ENCODE measurements around the gene OPCML.

OPCML gene

DNA sequence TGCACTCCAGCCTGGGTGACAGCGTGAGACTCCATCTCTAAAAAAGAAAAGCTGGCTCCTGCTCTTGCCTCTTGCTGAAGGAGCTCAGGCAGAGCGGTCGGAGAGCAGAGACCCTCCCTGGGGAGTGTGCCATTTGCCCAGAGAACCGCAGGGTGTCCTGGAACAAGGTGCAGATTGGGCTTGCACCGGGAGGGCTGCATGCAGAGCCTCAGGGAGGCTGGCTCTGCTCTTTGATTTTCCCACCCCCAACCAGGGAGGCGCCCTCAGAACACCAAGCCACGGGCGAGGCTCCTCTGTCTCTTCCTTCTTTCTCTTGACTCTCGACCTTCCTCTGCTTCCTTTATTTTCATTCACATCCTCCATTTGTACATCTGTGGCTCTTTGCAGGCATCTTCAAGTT, 889.1 kb downstream of the OPCML start:
- no peaks in the 10 kb centered on the region for H3K79me2 ChIP-seq (ENCODE audit: control insufficient read depth, low read length)
- H3K9me3 ChIP-seq (ENCODE audit: control insufficient read depth, insufficient read depth, low read length) = no peaks in the 10 kb centered on the region
- no peaks in the 10 kb centered on the region for H3F3A ChIP-seq (ENCODE audit: control insufficient read depth, insufficient read depth)
- H3K36me3 ChIP-seq (ENCODE audit: control insufficient read depth, low read length) = no peaks in the 10 kb centered on the region
- H3K4me3 ChIP-seq (ENCODE audit: low read length) = no peak overlapping the region
- H3K27me3 ChIP-seq (ENCODE audit: control insufficient read depth, low read length) = no peaks in the 10 kb centered on the region
- H3K4me2 ChIP-seq (ENCODE audit: low read length) = no peak overlapping the region
- H3K4me1 ChIP-seq (ENCODE audit: control insufficient read depth, low read length) = no peaks in the 10 kb centered on the region
- H3K9me2 ChIP-seq (replicated peaks; ENCODE audit: control insufficient read depth, low read length) = no peaks in the 10 kb centered on the region
- no peak for TF ChIP-seq EZH2phosphoT487 (IDR thresholded peaks at IDR 0.05; ENCODE audit: borderline replicate concordance, low read length)
- TF ChIP-seq, protein P1, sequence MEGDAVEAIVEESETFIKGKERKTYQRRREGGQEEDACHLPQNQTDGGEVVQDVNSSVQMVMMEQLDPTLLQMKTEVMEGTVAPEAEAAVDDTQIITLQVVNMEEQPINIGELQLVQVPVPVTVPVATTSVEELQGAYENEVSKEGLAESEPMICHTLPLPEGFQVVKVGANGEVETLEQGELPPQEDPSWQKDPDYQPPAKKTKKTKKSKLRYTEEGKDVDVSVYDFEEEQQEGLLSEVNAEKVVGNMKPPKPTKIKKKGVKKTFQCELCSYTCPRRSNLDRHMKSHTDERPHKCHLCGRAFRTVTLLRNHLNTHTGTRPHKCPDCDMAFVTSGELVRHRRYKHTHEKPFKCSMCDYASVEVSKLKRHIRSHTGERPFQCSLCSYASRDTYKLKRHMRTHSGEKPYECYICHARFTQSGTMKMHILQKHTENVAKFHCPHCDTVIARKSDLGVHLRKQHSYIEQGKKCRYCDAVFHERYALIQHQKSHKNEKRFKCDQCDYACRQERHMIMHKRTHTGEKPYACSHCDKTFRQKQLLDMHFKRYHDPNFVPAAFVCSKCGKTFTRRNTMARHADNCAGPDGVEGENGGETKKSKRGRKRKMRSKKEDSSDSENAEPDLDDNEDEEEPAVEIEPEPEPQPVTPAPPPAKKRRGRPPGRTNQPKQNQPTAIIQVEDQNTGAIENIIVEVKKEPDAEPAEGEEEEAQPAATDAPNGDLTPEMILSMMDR (IDR thresholded peaks at IDR 0.05; ENCODE audit: low read depth, low read length, poor library complexity, severe bottlenecking) = no peak
- H4K20me1 ChIP-seq (ENCODE audit: control insufficient read depth, insufficient read depth, low read depth, low read length) = no peaks in the 10 kb centered on the region
- H3K27ac ChIP-seq (ENCODE audit: low read depth, low read length) = no peak overlapping the region

DNA sequence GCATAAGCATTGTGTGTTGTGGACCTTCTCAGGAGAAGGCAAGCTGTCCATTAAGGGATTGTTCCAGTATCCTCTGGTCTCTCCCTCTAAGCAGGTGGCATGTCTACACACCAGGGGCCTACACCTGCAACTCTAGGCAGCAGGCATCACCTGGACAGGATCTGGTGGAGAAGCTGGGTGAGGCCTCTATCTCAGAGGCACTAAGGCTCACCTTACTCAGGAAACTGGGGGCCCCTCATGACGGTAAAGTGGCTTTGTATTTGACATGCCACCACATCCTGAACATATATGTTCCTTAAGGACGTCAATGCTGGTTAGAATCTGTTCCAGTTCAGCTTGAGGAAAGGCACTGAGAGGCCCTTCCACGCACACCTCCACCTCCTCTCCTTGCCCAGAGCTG, 891.3 kb downstream of the OPCML start:
- H3K9me2 ChIP-seq (replicated peaks; ENCODE audit: control insufficient read depth, low read length) = no peaks in the 10 kb centered on the region
- H4K20me1 ChIP-seq (ENCODE audit: control insufficient read depth, insufficient read depth, low read depth, low read length) = no peaks in the 10 kb centered on the region
- H3K9me3 ChIP-seq (ENCODE audit: control insufficient read depth, insufficient read depth, low read length) = no peaks in the 10 kb centered on the region
- H3K27me3 ChIP-seq (ENCODE audit: control insufficient read depth, low read length) = no peaks in the 10 kb centered on the region
- no peaks in the 10 kb centered on the region for H3K36me3 ChIP-seq (ENCODE audit: control insufficient read depth, low read length)
- no peaks in the 10 kb centered on the region for H3F3A ChIP-seq (ENCODE audit: control insufficient read depth, insufficient read depth)
- no peaks in the 10 kb centered on the region for H3K79me2 ChIP-seq (ENCODE audit: control insufficient read depth, low read length)
- no peak overlapping the region for H3K4me3 ChIP-seq (ENCODE audit: low read length)
- TF ChIP-seq, protein P1 (IDR thresholded peaks at IDR 0.05; ENCODE audit: low read depth, low read length, poor library complexity, severe bottlenecking) = no peak
- no peak for TF ChIP-seq EZH2phosphoT487 (IDR thresholded peaks at IDR 0.05; ENCODE audit: borderline replicate concordance, low read length)
- H3K4me2 ChIP-seq (ENCODE audit: low read length) = no peak overlapping the region
- H3K27ac ChIP-seq (ENCODE audit: low read depth, low read length) = no peak overlapping the region
- no peaks in the 10 kb centered on the region for H3K4me1 ChIP-seq (ENCODE audit: control insufficient read depth, low read length)

DNA sequence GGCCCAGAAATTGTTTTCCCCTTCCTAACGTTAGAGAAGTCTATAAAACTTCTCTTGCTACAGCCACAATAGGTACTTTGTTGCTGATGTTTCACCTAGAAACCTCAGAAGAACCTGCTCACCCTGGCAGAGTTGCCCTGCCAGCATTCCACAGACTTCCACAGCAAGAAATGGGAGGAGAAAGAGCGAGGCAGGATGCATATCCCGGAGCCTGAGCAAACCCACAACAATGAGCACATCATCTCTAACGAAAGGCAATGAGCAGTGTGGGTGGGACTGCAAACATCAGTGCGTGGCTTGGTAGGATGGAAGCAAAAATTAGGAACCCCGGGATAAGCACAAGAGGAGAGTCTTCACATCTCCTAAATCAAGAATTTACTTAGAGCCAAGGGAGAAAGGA, 892.3 kb downstream of the OPCML start:
- Histone ChIP-seq H3K27ac (ENCODE audit: low read depth, low read length) (no peak overlapping the region), H3K4me1 (ENCODE audit: control insufficient read depth, low read length) (no peaks in the 10 kb centered on the region), H3K27me3 (ENCODE audit: control insufficient read depth, low read length) (no peaks in the 10 kb centered on the region), H4K20me1 (ENCODE audit: control insufficient read depth, insufficient read depth, low read depth, low read length) (no peaks in the 10 kb centered on the region), H3K36me3 (ENCODE audit: control insufficient read depth, low read length) (no peaks in the 10 kb centered on the region), H3F3A (ENCODE audit: control insufficient read depth, insufficient read depth) (no peaks in the 10 kb centered on the region), H3K9me2 (replicated peaks; ENCODE audit: control insufficient read depth, low read length) (no peaks in the 10 kb centered on the region), H3K9me3 (ENCODE audit: control insufficient read depth, insufficient read depth, low read length) (no peaks in the 10 kb centered on the region), H3K4me3 (ENCODE audit: low read length) (no peak overlapping the region), H3K79me2 (ENCODE audit: control insufficient read depth, low read length) (no peaks in the 10 kb centered on the region), H3K4me2 (ENCODE audit: low read length) (no peak overlapping the region)
- TF ChIP-seq, protein P1 (IDR thresholded peaks at IDR 0.05; ENCODE audit: low read depth, low read length, poor library complexity, severe bottlenecking) = no peak
- no peak for TF ChIP-seq EZH2phosphoT487 (IDR thresholded peaks at IDR 0.05; ENCODE audit: borderline replicate concordance, low read length)

DNA sequence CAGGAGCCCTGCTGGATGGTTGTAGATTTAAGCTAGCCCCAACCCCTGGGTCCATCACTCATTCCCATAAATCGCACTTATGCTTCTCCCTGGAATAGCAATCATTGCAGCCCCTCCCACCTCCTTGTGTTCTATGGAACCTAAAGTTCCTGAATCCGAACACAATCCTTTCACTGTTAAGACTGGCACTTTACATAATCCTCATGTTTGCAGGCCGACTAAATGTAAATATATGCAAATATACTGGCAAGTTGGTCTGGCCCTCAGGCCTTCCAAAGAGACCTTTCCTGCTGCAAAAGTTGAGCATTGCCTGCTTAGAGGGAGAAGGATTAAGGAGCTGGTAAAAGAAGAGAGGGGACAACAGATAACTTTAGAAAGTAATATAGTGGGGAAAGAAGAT, 892.9 kb downstream of the OPCML start:
- H3K27ac ChIP-seq (ENCODE audit: low read depth, low read length) = no peak overlapping the region
- H3F3A ChIP-seq (ENCODE audit: control insufficient read depth, insufficient read depth) = no peaks in the 10 kb centered on the region
- no peak overlapping the region for H3K4me3 ChIP-seq (ENCODE audit: low read length)
- no peaks in the 10 kb centered on the region for H3K79me2 ChIP-seq (ENCODE audit: control insufficient read depth, low read length)
- H3K36me3 ChIP-seq (ENCODE audit: control insufficient read depth, low read length) = no peaks in the 10 kb centered on the region
- H4K20me1 ChIP-seq (ENCODE audit: control insufficient read depth, insufficient read depth, low read depth, low read length) = no peaks in the 10 kb centered on the region
- no peaks in the 10 kb centered on the region for H3K9me2 ChIP-seq (replicated peaks; ENCODE audit: control insufficient read depth, low read length)
- no peaks in the 10 kb centered on the region for H3K9me3 ChIP-seq (ENCODE audit: control insufficient read depth, insufficient read depth, low read length)
- H3K27me3 ChIP-seq (ENCODE audit: control insufficient read depth, low read length) = no peaks in the 10 kb centered on the region
- no peaks in the 10 kb centered on the region for H3K4me1 ChIP-seq (ENCODE audit: control insufficient read depth, low read length)
- no peak overlapping the region for H3K4me2 ChIP-seq (ENCODE audit: low read length)
- TF ChIP-seq, protein P1 (IDR thresholded peaks at IDR 0.05; ENCODE audit: low read depth, low read length, poor library complexity, severe bottlenecking) = no peak
- TF ChIP-seq EZH2phosphoT487 (IDR thresholded peaks at IDR 0.05; ENCODE audit: borderline replicate concordance, low read length) = no peak

All from DOHH2 (cell line).